Measurements from ENCODE around the gene APBB2. TPM values are rescaled to one million over a fixed set of nuclear protein-coding genes. Genes with fewer than 3 reads are reported as not detected.
"Not testable (repeated sequence)": the region's sequence is repeated elsewhere in the genome, so short reads cannot be mapped to it uniquely, and the experiment has no call there.

APBB2 gene
- total RNA-seq, 1 experiment from 2014 or later = 49.0 TPM

GRCh38 chr4:40825014-40825838 lies 389.1 kb downstream of the APBB2 start:
- Mint-ChIP-seq H3K27me3 (ENCODE audit: low read depth) (no peaks in the 10 kb centered on the region), H3K36me3 (peaks cover 56% of the 10 kb centered on the region), H3K4me1 (no peaks in the 10 kb centered on the region), H3K27ac (no peak overlapping the region), H3K4me3 (no peak overlapping the region), H3K9me3 (no peaks in the 10 kb centered on the region)
- CTCF ChIA-PET = interaction anchor here (2.0 kb wide), 1 partner anchor 16 kb away, joined by 6 read pairs; no protein-coding TSS in a partner anchor
- ATAC-seq (no peak), DNase-seq (ENCODE audit: low spot score) (no peak)
- TF ChIP-seq MXD4 (CRISPR knock-in tag; IDR thresholded peaks at IDR 0.05; ENCODE audit: borderline replicate concordance) = no peak
- no peak for TF ChIP-seq IRF1 (CRISPR knock-in tag; IDR thresholded peaks at IDR 0.05)
- TF ChIP-seq ZNF425 (CRISPR knock-in tag; conservative IDR thresholded peaks at IDR 0.05) = no peak
- TF ChIP-seq MLX (CRISPR knock-in tag; IDR thresholded peaks at IDR 0.05) = no peak
- TF ChIP-seq SP1 (CRISPR knock-in tag; conservative IDR thresholded peaks at IDR 0.05) = no peak
- no peak for TF ChIP-seq ZBTB21 (CRISPR knock-in tag; IDR thresholded peaks at IDR 0.05; ENCODE audit: borderline replicate concordance)
- POLR2A ChIA-PET = no interaction called here

- Mint-ChIP-seq H3K4me1 (no peaks in the 10 kb centered on the region), H3K27ac (no peak overlapping the region), H3K9me3 (no peaks in the 10 kb centered on the region), H3K36me3 (peaks cover 45% of the 10 kb centered on the region), H3K27me3 (ENCODE audit: low read depth) (no peaks in the 10 kb centered on the region), H3K4me3 (no peak overlapping the region)
- ATAC-seq (no peak), DNase-seq (ENCODE audit: low spot score) (no peak)
- ChIA-PET POLR2A (no interaction called here), CTCF (no interaction called here)
- TF ChIP-seq STAT6 (CRISPR knock-in tag; conservative IDR thresholded peaks at IDR 0.05; ENCODE audit: low read depth) = no peak
- TF ChIP-seq ZNF121 (CRISPR knock-in tag; IDR thresholded peaks at IDR 0.05) = 0 out of 2 replicates have a peak, but pooled peaks have one; percentile 4
These were observed 391.7 kb downstream of the APBB2 start for GRCh38 chr4:40822420-40823166.

GRCh38 chr4:40820101-40820500 lies 394.2 kb downstream of the APBB2 start:
- no peak for TF ChIP-seq GRHL2 (CRISPR knock-in tag; IDR thresholded peaks at IDR 0.05; ENCODE audit: insufficient replicate concordance, severe bottlenecking)
- TF ChIP-seq ZNF532 (CRISPR knock-in tag; IDR thresholded peaks at IDR 0.05; ENCODE audit: borderline replicate concordance) = no peak
- CTCF ChIA-PET = no interaction called here
- ATAC-seq (no peak), DNase-seq (ENCODE audit: low spot score) (no peak)
- Mint-ChIP-seq H3K27me3 (ENCODE audit: low read depth) (no peaks in the 10 kb centered on the region), H3K27ac (no peak overlapping the region), H3K9me3 (no peaks in the 10 kb centered on the region), H3K4me3 (no peak overlapping the region), H3K4me1 (no peaks in the 10 kb centered on the region), H3K36me3 (peaks cover 45% of the 10 kb centered on the region)
- POLR2A ChIA-PET = no interaction called here

GRCh38 chr4:40817157-40817556 lies 397.2 kb downstream of the APBB2 start:
- H3K4me1 Mint-ChIP-seq; H3K27ac Mint-ChIP-seq; DNase-seq (ENCODE audit: low spot score); H3K9me3 Mint-ChIP-seq; H3K27me3 Mint-ChIP-seq (ENCODE audit: low read depth); CTCF ChIA-PET; ATAC-seq; H3K4me3 Mint-ChIP-seq: not testable (repeated sequence)
- peaks cover 31% of the 10 kb centered on the region for H3K36me3 Mint-ChIP-seq
- POLR2A ChIA-PET = interaction anchor here (0.6 kb wide), 1 partner anchor 880 kb away, joined by 3 read pairs; no protein-coding TSS in a partner anchor
